Measurements from ENCODE around the gene DDX54.

The DDX54 gene

DNA sequence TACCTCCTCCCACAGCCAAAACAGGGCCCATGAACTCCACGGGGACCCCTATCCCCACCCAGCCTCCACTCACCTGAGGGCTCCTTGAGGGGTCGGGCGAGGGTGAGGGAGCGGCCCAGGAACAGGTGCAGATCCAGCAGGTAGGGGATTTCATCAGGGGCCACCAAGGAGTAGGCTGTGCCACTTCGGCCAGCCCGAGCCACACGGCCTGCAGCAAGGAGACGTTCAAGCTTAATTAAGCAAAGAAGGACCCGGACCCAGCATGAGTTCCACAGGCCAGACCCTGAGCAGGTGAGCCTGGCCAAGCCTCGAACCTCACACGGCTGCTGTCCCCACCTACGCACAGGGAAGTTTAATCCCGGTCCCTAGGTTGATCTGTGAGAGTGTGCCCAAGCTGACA, 15.6 kb downstream of the DDX54 start:
- TF ChIP-seq, protein P1, sequence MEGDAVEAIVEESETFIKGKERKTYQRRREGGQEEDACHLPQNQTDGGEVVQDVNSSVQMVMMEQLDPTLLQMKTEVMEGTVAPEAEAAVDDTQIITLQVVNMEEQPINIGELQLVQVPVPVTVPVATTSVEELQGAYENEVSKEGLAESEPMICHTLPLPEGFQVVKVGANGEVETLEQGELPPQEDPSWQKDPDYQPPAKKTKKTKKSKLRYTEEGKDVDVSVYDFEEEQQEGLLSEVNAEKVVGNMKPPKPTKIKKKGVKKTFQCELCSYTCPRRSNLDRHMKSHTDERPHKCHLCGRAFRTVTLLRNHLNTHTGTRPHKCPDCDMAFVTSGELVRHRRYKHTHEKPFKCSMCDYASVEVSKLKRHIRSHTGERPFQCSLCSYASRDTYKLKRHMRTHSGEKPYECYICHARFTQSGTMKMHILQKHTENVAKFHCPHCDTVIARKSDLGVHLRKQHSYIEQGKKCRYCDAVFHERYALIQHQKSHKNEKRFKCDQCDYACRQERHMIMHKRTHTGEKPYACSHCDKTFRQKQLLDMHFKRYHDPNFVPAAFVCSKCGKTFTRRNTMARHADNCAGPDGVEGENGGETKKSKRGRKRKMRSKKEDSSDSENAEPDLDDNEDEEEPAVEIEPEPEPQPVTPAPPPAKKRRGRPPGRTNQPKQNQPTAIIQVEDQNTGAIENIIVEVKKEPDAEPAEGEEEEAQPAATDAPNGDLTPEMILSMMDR (IDR thresholded peaks at IDR 0.05; ENCODE audit: insufficient read depth, low read depth, low read length, missing control alignments), result no peak
- no peak overlapping the region for H3K4me3 ChIP-seq (ENCODE audit: low read length)
- no peak for DNase-seq (ENCODE audit: low read depth)

DNA sequence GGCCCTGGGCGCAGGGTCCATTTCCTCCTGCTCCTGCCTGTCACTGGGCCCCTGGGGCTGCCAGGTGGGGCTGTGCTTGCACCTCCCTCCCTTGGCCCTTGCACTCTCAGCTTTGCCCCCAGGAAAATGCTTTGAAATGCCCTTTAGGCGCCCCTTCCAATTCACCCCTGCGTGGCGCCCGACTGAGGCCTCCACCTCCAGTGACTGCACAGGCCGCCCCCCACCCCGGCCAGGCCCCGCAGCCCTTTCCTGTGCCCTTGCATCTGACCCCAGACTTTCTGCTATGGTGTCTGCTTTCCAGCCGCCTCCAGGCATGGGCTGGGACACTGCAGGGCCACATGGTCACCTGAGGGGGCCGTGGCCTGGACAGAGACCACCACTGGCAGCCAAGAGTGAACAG, 17.4 kb downstream of the DDX54 start:
- DNase-seq (ENCODE audit: low read depth), result no peak
- TF ChIP-seq, protein P1 (IDR thresholded peaks at IDR 0.05; ENCODE audit: insufficient read depth, low read depth, low read length, missing control alignments), result no peak
- H3K4me3 ChIP-seq (ENCODE audit: low read length), result no peak overlapping the region

DNA sequence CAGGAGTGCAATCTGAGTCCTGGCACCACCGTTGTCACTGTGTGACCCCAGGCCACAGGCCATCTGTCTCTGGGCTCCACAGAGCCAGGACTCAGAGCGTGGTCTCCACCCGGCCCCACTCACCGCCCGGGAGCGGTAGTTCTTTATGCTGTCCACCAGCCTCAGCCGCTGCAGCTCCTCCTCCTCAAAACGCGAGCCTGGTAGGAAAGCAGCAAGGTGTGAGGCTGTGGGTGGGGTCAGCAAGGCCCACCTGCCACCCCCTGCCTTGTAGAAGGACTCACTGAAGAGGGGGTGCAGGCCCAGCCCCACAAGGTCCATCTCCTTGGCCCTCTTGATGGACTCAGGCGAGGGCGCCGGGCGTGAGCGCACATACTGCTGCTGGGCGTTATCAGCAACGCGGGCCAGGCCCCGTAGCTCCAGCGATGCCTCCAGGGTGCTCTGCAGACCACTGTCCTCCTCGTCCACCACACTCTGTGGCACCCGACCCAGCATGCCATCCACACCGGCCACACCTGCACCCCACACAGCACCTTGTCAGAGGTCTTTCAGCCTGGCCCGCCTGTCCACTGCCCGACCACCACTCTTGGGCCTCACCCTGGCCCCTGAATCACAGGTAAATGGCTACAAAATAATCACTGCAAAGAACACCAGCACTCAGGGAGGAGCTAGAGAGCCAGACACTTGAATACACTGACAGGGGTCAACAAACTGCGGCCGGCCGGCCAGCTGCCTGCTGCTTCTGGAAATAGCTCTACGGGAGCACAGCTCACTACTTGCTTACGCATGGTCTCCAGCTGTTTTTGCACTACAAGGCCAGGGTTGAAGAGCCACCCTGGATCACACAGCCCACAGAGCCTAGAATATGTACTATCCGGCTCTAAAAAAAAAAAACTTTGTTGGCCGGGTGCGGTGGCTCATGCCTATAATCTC, 19.5 kb downstream of the DDX54 start:
- no peak overlapping the region for H3K4me3 ChIP-seq (ENCODE audit: low read length)
- no peak for DNase-seq (ENCODE audit: low read depth)
- TF ChIP-seq, protein P1 (IDR thresholded peaks at IDR 0.05; ENCODE audit: insufficient read depth, low read depth, low read length, missing control alignments), result no peak

DNA sequence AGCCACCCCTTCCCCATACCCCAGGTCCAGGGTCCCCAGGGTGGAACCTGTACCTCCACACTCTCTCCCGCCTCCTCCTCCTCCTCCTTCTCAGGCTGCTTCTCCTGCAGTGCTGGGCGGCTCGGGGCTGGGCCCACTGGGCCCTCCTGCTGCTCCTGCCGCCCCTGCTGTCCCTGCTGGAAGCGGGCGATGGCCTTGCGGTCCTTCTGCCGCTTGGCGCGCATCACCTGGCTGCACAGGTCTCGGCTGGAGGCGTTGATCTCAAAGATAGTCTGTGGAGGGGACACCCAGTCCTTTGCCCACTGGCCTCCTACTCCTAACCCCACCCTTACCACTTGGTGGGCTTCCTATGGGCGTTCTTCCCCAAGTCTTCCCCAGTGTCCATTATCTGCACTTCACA, 21.3 kb downstream of the DDX54 start:
- TF ChIP-seq, protein P1 (IDR thresholded peaks at IDR 0.05; ENCODE audit: insufficient read depth, low read depth, low read length, missing control alignments), result no peak
- no peak for DNase-seq (ENCODE audit: low read depth)

DNA sequence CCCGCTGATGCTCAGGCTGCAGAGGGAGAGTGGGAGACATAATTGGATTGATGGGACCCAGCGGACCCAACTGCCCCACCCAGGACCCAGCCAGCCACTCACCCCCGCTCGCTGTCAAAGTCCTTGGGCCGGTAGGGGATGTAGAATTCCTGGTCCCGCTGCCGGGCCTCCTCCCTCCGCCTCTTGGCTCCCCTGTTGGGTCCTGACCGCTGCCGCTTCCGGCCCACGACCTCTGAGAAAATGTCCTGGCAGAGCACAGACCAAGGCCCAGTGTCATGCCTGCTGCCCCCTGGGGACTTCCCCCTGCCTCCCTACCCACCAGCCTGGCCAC, 22.3 kb downstream of the DDX54 start:
- no peak for DNase-seq (ENCODE audit: low read depth)
- no peak overlapping the region for H3K4me3 ChIP-seq (ENCODE audit: low read length)
- TF ChIP-seq, protein P1 (IDR thresholded peaks at IDR 0.05; ENCODE audit: insufficient read depth, low read depth, low read length, missing control alignments), result no peak

More for the DNA sequence above, 21.3 kb downstream of the DDX54 start:
- H3K4me3 ChIP-seq (ENCODE audit: low read length), result no peak overlapping the region

DNA sequence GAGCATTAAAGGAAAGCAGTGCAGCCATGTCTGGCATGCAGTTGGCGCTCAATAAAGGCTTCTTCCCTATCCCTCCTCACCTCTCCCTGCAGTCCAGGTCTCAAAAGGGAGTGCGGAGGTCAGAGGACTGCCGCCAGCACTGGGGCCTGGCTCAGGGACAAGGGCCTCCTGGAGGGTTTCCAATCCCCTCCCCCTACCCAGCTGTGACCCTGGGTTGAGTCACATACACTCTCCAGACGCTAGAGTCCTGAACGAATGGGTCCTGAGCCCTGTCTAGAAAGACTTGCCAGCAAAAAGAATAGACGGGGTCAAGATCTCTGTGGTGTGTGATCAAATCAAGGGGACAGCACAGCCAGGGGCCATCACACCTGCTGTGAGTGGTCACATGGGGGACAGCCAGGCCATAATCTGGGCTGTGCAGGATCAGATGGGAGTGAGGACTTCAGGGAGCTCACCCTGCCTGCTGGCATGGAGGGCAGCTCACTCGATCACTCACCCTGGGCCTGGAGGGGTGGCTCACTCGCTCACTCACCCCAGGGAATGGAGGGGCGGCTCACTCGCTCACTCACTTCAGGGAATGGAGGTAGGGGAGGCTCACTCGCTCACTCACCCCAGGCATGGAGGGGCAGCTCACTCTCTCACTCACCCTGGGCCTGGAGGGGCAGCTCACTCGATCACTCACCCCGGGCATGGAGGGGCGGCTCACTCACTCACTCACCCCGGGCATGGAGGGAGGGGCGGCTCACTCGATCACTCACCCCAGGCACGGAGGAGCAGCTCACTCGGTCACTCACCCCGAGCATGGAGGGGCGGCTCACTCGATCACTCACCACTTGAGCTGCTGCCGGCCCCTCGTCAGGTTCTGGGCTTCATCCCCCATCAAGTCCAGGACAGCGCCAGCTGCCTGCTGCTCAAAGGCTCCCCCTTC, 22.9 kb downstream of the DDX54 start:
- no peak for DNase-seq (ENCODE audit: low read depth)
- TF ChIP-seq, protein P1 (IDR thresholded peaks at IDR 0.05; ENCODE audit: insufficient read depth, low read depth, low read length, missing control alignments), result no peak
- no peak overlapping the region for H3K4me3 ChIP-seq (ENCODE audit: low read length)

All from epithelial cell of esophagus (primary cell).